Osteoblast (primary cell): Measurements from ENCODE around the gene EVA1A. TPM values are rescaled to one million over a fixed set of nuclear protein-coding genes. Genes with fewer than 3 reads are reported as not detected.
A peak's percentile ranks its signal among the peaks of the same experiment; 100 is the strongest.

Experiments
- DNase-seq: peaks from one replicate; pipeline ENCODE4 v3.0.0; 2011; ENCODE audit warnings: low spot score, mixed read lengths; ENCODE audit not compliant: insufficient read length; ENCODE audit errors: missing footprints
- H2AFZ ChIP-seq: 2 replicates; pipeline ENCODE4 v1.6.0; 2011; ENCODE audit warnings: mild to moderate bottlenecking, low read length
- H3K27ac ChIP-seq: 2 replicates; pipeline ENCODE4 v1.5.1; 2011; ENCODE audit warnings: mild to moderate bottlenecking, low read depth, low read length, moderate library complexity
- H3K27me3 ChIP-seq: 2 replicates; pipeline ENCODE4 v1.6.0; 2012; ENCODE audit warnings: mild to moderate bottlenecking, control low read depth, inconsistent platforms, low read length, moderate library complexity; ENCODE audit not compliant: insufficient read depth
- H3K36me3 ChIP-seq: 2 replicates; pipeline ENCODE4 v1.5.1; 2011; ENCODE audit warnings: mild to moderate bottlenecking, low read length, control low read depth, moderate library complexity; ENCODE audit not compliant: insufficient read depth
- H3K4me1 ChIP-seq: 2 replicates; pipeline ENCODE4 v1.5.1; 2011; ENCODE audit warnings: mild to moderate bottlenecking, low read length, control low read depth, moderate library complexity; ENCODE audit not compliant: insufficient read depth
- H3K4me2 ChIP-seq: 2 replicates; pipeline ENCODE4 v1.6.0; 2011; ENCODE audit warnings: mild to moderate bottlenecking, low read length; ENCODE audit not compliant: insufficient read depth
- H3K4me3 ChIP-seq: fragments of 200-600 bp; sonication (generic); 3 replicates; pipeline ENCODE4 v1.5.1; 2012; ENCODE audit warnings: mild to moderate bottlenecking, low read length, inconsistent platforms; ENCODE audit not compliant: insufficient read depth
- H3K79me2 ChIP-seq: 2 replicates; pipeline ENCODE4 v1.6.0; 2012; ENCODE audit warnings: mild to moderate bottlenecking, low read length, control low read depth, inconsistent platforms; ENCODE audit not compliant: insufficient read depth
- H3K9me3 ChIP-seq: 2 replicates; pipeline ENCODE4 v1.5.1; 2011; ENCODE audit warnings: low read depth, low read length, control low read depth
- H4K20me1 ChIP-seq: 2 replicates; pipeline ENCODE4 v1.6.0; 2012; ENCODE audit warnings: mild to moderate bottlenecking, low read length, control low read depth; ENCODE audit not compliant: insufficient read depth
- total RNA-seq: library from RNA; depleted of rRNA; stranded (reverse); fragments of >200 nt; gene quantifications from 2 replicates; pipeline ENCODE4 v1.2.3, GENCODE V29; 2012
- TF ChIP-seq, protein P1 (sequence below): IDR thresholded peaks from 2 replicates; pipeline ENCODE4 v1.5.1; 2011; ENCODE audit warnings: mild to moderate bottlenecking, low read depth, low read length, moderate library complexity; ENCODE audit errors: extremely low read depth

The EVA1A gene, protein sequence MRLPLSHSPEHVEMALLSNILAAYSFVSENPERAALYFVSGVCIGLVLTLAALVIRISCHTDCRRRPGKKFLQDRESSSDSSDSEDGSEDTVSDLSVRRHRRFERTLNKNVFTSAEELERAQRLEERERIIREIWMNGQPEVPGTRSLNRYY
- 70.9 and 74.8 TPM in 2 replicates for total RNA-seq

DNA sequence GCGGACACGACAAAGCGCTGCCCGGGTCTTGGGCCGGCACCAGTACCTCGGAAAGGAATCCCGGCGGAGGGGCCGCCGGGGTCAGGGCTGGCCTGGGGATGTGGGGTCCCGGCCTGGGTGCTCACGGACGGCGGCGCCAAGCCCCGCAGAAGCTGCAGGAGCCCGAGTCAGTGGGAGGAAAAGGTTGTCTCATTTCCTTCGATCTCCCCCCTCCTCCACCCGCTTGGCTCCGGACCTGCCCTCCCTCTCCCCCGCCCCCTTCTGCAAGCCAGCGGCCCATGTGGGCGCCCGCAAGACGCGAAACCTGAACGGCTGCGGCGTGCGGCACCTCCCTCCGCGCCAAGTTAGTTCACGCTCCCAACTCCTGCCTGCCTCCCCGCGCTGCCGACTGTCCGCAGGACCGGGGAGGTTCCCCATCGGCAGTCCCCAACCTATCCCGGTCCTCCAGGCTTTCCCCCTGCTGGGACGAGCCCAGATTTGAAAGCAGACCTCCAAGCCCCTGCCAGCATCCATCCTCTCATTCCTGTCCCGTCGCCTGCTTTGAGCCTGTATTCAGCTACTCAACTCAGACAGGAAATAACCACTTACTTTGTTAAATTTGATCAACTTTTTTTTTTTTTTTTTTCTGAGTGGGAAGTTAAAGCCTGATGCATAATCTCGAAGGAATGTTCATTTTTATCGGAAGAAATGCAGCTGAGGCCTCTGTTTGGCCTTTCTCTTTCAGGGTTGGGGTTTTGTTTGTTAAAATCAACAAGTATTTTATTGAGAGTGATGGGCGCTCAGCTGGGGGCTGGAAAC lies at the start of gene EVA1A:
Gene EVA1A, minus strand, starts transcription at position 172 of the 798 bp plus-strand sequence. CDS start 42,799 bp downstream, outside the sequence.
- Histone ChIP-seq H3K36me3 (peaks cover 17% of the 10 kb centered on the region), H3K27me3 (no peaks in the 10 kb centered on the region), H3K79me2 (peaks cover 48% of the 10 kb centered on the region), H3K4me2 (peak within 1 kb of the TSS; percentile 98), H4K20me1 (peaks cover 31% of the 10 kb centered on the region), H3K4me1 (peaks cover 49% of the 10 kb centered on the region), H2AFZ (peak within 1 kb of the TSS; percentile 82), H3K27ac (peak within 1 kb of the TSS; percentile 92), H3K9me3 (no peaks in the 10 kb centered on the region), H3K4me3 (peak within 1 kb of the TSS; percentile 91)
- TF ChIP-seq, protein P1, sequence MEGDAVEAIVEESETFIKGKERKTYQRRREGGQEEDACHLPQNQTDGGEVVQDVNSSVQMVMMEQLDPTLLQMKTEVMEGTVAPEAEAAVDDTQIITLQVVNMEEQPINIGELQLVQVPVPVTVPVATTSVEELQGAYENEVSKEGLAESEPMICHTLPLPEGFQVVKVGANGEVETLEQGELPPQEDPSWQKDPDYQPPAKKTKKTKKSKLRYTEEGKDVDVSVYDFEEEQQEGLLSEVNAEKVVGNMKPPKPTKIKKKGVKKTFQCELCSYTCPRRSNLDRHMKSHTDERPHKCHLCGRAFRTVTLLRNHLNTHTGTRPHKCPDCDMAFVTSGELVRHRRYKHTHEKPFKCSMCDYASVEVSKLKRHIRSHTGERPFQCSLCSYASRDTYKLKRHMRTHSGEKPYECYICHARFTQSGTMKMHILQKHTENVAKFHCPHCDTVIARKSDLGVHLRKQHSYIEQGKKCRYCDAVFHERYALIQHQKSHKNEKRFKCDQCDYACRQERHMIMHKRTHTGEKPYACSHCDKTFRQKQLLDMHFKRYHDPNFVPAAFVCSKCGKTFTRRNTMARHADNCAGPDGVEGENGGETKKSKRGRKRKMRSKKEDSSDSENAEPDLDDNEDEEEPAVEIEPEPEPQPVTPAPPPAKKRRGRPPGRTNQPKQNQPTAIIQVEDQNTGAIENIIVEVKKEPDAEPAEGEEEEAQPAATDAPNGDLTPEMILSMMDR = no peak
- peak; percentile 86 for DNase-seq

DNA sequence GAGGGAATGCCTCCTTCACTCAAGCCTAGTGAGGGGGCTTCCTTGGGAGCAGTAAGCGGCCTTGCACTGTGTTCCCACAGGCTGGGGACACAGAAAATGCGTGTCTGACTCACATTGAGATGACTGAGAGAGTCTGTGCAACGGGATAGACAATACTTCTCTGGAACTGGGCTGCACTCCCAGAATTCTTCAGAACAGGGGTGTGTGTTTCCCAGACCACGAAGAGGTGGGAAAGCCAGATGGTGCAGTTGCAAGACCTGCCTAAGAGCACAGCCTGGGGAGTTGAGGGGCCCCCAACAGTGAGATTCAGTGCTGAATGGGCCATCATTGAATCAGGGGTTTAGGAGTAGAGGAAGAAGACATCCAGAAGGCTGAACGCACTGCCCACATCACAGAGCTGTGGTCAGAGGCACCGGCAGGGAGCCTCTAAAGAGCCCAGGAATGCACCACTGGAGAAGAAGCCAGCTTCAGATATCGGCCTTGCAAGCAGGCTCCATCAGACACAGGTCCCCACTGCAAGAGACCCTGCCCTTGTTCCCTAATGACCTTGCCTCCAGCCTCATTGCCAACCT lies 49.3 kb upstream of the EVA1A start:
- Histone ChIP-seq H2AFZ (no peak overlapping the region), H3K79me2 (no peaks in the 10 kb centered on the region), H3K9me3 (no peaks in the 10 kb centered on the region), H3K4me2 (no peak overlapping the region), H4K20me1 (no peaks in the 10 kb centered on the region), H3K27me3 (no peaks in the 10 kb centered on the region), H3K4me3 (no peak overlapping the region), H3K4me1 (peaks cover 40% of the 10 kb centered on the region), H3K36me3 (no peaks in the 10 kb centered on the region), H3K27ac (no peak overlapping the region)
- TF ChIP-seq, protein P1 = no peak
- peak; percentile 79 for DNase-seq

DNA sequence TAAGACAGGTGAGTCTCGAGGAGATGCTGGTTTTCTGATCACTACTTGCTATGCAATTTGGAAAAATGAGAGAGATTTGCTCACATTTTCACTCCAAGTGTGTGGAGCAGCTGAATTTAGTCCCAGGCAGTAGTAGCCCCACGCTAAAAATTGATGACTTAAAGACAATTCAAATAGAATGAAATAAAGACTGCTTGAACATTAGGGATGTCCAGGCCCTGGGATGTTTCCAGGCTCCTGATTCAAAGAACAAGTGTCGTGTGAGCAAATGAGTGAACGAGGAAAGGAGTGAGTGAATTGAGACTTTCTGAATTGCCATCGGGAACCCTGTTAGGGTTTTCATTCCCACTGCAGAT lies 48.6 kb upstream of the EVA1A start:
- Histone ChIP-seq H3K4me2 (peak overlapping the region; percentile 79), H3K4me1 (peaks cover 47% of the 10 kb centered on the region), H4K20me1 (no peaks in the 10 kb centered on the region), H3K79me2 (no peaks in the 10 kb centered on the region), H3K4me3 (no peak overlapping the region), H3K9me3 (no peaks in the 10 kb centered on the region), H3K36me3 (no peaks in the 10 kb centered on the region), H3K27me3 (no peaks in the 10 kb centered on the region), H2AFZ (no peak overlapping the region), H3K27ac (no peak overlapping the region)
- TF ChIP-seq, protein P1 = no peak
- DNase-seq = no peak
